Liver (tissue), 3 donors: ENCODE results near the gene NFIA.

Experiments
- EGR1 ChIP-seq, 2 donors: IDR thresholded peaks; 2 replicates each; pipeline ENCODE4 v1.6.1; 2016 to 2018; ENCODE audit warnings: antibody characterized with exemption in 2 of 2, low read depth in 2 of 2
- FOXA1 ChIP-seq: IDR thresholded peaks from 2 replicates; pipeline ENCODE4 v1.6.1; 2016; ENCODE audit warnings: antibody characterized with exemption
- JUND ChIP-seq, 2 donors: IDR thresholded peaks; 2 replicates each; pipeline ENCODE4 v1.6.1; 2016; ENCODE audit warnings: antibody characterized with exemption in 2 of 2
- NR2F2 ChIP-seq: IDR thresholded peaks from 2 replicates; pipeline ENCODE4 v1.6.1; 2016; ENCODE audit warnings: antibody characterized with exemption
- RAD21 ChIP-seq, 2 donors: IDR thresholded peaks; 2 replicates each; pipeline ENCODE4 v1.6.1; 2016; ENCODE audit warnings: antibody characterized with exemption in 2 of 2, mild to moderate bottlenecking in 2 of 2
- REST ChIP-seq: IDR thresholded peaks from 2 replicates; pipeline ENCODE4 v1.6.1; 2016; ENCODE audit warnings: antibody characterized with exemption, mild to moderate bottlenecking
- RXRA ChIP-seq, 2 donors: IDR thresholded peaks; 2 replicates each; pipeline ENCODE4 v1.6.1; 2017 to 2018; ENCODE audit warnings: antibody characterized with exemption in 2 of 2, mild to moderate bottlenecking in 1 of 2
- SP1 ChIP-seq: IDR thresholded peaks from 2 replicates; pipeline ENCODE4 v1.6.1; 2018; ENCODE audit warnings: antibody characterized with exemption, mild to moderate bottlenecking
- TAF1 ChIP-seq: conservative IDR thresholded peaks from 2 replicates; pipeline ENCODE4 v1.6.1; 2016; ENCODE audit warnings: antibody characterized with exemption, mild to moderate bottlenecking
- YY1 ChIP-seq: IDR thresholded peaks from 2 replicates; pipeline ENCODE4 v1.6.1; 2016; ENCODE audit warnings: antibody characterized with exemption, mild to moderate bottlenecking
- ZBTB33 ChIP-seq: IDR thresholded peaks from 2 replicates; pipeline ENCODE4 v1.6.1; 2016; ENCODE audit warnings: antibody characterized with exemption
- TF ChIP-seq, protein P1 (sequence below): fragments of 150-350 bp; IDR thresholded peaks from 2 replicates; pipeline ENCODE4 v1.5.1; 2017; ENCODE audit warnings: improper control_type of control experiment, low read depth, low read length; ENCODE audit not compliant: missing input control
- TF ChIP-seq, protein P2 (sequence below): IDR thresholded peaks from 2 replicates; pipeline ENCODE4 v1.6.1; 2016; ENCODE audit warnings: antibody characterized with exemption
- donor health status: healthy.
- donor health status: healthy.

DNA sequence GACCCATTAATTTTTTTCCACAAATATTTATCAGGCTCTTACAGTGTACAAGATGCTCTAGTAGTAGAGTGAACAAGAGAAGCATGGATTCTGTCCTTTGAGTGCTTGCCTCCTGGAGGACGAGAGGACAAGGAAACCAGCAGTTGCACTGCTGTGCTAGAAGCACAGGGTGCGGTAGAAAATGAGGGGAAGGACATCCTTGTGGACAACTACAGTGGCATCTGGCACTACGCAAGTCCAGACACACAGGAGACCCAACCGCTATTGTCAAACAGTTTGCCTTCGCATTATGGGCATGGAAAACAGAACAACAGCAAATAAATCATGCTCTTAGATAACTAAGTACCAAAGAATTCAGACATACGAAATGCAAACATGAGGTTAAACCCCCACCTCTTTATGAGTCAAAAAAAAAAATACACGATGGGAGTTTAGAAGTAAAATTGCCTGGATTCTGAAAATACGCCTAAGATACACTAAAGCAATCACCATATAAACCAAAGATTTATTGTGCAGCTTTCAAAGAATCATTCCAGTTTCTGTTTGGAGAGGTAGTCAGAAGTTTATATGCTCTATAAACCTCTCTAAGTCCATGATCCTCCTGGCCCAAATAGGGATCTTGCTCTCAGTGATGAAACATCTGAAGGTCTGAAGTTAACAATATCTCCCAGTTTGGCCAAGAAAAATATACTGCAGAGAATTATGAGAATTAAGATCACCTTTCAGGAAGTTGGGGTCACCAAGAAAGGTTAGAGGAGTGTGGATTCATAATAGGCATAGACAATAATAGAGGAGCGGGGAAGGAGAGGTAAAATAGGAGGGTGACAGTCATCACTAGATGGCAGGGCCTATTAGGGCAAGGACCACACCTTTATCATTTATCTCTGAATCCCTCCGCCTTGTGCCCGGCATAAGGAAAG, 307.8 kb downstream of the NFIA start:
- TF ChIP-seq YY1 (no peak), NR2F2 (no peak), TAF1 (no peak), REST (no peak), JUND (IDR thresholded peaks at IDR 0.05) (no peak), EGR1 (IDR thresholded peaks at IDR 0.05; ENCODE audit: low read depth in 2 of 2) (no peak), FOXA1 (no peak), ZBTB33 (no peak), RAD21 (IDR thresholded peaks at IDR 0.05) (no peak), SP1 (no peak), RXRA (IDR thresholded peaks at IDR 0.05) (no peak)
- TF ChIP-seq, protein P1, sequence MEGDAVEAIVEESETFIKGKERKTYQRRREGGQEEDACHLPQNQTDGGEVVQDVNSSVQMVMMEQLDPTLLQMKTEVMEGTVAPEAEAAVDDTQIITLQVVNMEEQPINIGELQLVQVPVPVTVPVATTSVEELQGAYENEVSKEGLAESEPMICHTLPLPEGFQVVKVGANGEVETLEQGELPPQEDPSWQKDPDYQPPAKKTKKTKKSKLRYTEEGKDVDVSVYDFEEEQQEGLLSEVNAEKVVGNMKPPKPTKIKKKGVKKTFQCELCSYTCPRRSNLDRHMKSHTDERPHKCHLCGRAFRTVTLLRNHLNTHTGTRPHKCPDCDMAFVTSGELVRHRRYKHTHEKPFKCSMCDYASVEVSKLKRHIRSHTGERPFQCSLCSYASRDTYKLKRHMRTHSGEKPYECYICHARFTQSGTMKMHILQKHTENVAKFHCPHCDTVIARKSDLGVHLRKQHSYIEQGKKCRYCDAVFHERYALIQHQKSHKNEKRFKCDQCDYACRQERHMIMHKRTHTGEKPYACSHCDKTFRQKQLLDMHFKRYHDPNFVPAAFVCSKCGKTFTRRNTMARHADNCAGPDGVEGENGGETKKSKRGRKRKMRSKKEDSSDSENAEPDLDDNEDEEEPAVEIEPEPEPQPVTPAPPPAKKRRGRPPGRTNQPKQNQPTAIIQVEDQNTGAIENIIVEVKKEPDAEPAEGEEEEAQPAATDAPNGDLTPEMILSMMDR, result no peak
- TF ChIP-seq, protein P2, sequence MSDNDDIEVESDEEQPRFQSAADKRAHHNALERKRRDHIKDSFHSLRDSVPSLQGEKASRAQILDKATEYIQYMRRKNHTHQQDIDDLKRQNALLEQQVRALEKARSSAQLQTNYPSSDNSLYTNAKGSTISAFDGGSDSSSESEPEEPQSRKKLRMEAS, result no peak
